Measurements from ENCODE around the gene CD2.

CD2 gene

GRCh38 chr1:116754198-116754977, at the start of gene CD2:
CD2 (plus strand) TSS chr1:116754430; CDS start chr1:116754493, 63 bp downstream.
- DNase-seq: no peak

- DNase-seq: no peak
These were observed 48.1 kb upstream of the CD2 start for GRCh38 chr1:116706123-116706522.

- DNase-seq: no peak
These were observed 47.4 kb upstream of the CD2 start for GRCh38 chr1:116706841-116707240.

- DNase-seq: no peak
These were observed 45.9 kb upstream of the CD2 start for GRCh38 chr1:116708255-116708900.

GRCh38 chr1:116709666-116710167, 44.5 kb upstream of the CD2 start:
- DNase-seq: no peak

- peak in 1 of 2 experiments; percentile 12 for DNase-seq
These were observed 43.6 kb upstream of the CD2 start for GRCh38 chr1:116710420-116711262.

GRCh38 chr1:116711263-116711840, 42.9 kb upstream of the CD2 start:
- DNase-seq: peak in 1 of 2 experiments; percentile 29

- no peak for DNase-seq
These were observed 41.7 kb upstream of the CD2 start for GRCh38 chr1:116712510-116712909.

GRCh38 chr1:116713474-116713873, 40.8 kb upstream of the CD2 start:
- no peak for DNase-seq

- no peak for DNase-seq
These were observed 37.8 kb upstream of the CD2 start for GRCh38 chr1:116716391-116716790.

- peak in 1 of 2 experiments; percentile 36 for DNase-seq
These were observed 36.9 kb upstream of the CD2 start for GRCh38 chr1:116717318-116717717.

GRCh38 chr1:116720364-116721038, 33.7 kb upstream of the CD2 start:
- no peak for DNase-seq

- DNase-seq: no peak
These were observed 33.2 kb upstream of the CD2 start for GRCh38 chr1:116721039-116721405.

- DNase-seq: no peak
These were observed 32.7 kb upstream of the CD2 start for GRCh38 chr1:116721451-116722007.

GRCh38 chr1:116722016-116722838, 32.0 kb upstream of the CD2 start:
- DNase-seq: no peak

GRCh38 chr1:116724765-116725375, 29.4 kb upstream of the CD2 start:
- DNase-seq: peak; percentile 61 to 63

- no peak for DNase-seq
These were observed 28.4 kb upstream of the CD2 start for GRCh38 chr1:116725798-116726197.

- no peak for DNase-seq
These were observed 27.1 kb upstream of the CD2 start for GRCh38 chr1:116726872-116727820.

- DNase-seq: no peak
These were observed 22.8 kb upstream of the CD2 start for GRCh38 chr1:116731439-116731838.

Measured in NCI-H2081 (cell line).